K562 (cell line): ENCODE data around the gene CRLF3. TPM values are rescaled to one million over a fixed set of nuclear protein-coding genes. Genes with fewer than 3 reads are reported as not detected.
"Not testable (repeated sequence)": the region's sequence is repeated elsewhere in the genome, so short reads cannot be mapped to it uniquely, and the experiment has no call there.

Source experiments
- ATAC-seq: fragments of 200-7000 bp; cut with Tn5 transposase; 3 replicates; pipeline ENCODE4 v1.9.1; 2020; ENCODE audit warnings: moderate library complexity
- BruUV-seq: library from RNA; stranded (reverse); fragments of 400-500 nt; replicated peaks from 2 replicates; lab custom pipeline; 2021; lab: Mats Ljungman, UMichigan
- CTCF ChIA-PET: fragments of 300-600 bp; formaldehyde crosslinking; extraction: SDS; loops from one replicate; lab custom pipeline; 2021; ENCODE audit warnings: low intra/inter-chr PET ratio; lab: Yijun Ruan, JAX
- POLR2A ChIA-PET: fragments of 300-600, 350-650 bp; sonication (Branson Sonifier 250); formaldehyde crosslinking; extraction: SDS; loops from one replicate; lab custom pipeline; 2021; ENCODE audit warnings: antibody characterized with exemption, inconsistent platforms; lab: Yijun Ruan, JAX
- DNase-seq, 4 experiments: peaks; one replicate each; pipeline versions ENCODE4 v3.0.0 to v3.0.0-alpha.2; 2011 to 2018; ENCODE audit warnings: low spot score in 3 of 4, mixed read lengths in 3 of 4; ENCODE audit errors: extremely low read depth in 1 of 4
- FAIRE-seq: peaks from 2 replicates; lab custom pipeline; 2011; peaks lifted over from hg19 to GRCh38; lab: Jason Lieb, UNC
- H2AFZ ChIP-seq: 2 replicates; pipeline ENCODE4 v1.6.0; 2011; ENCODE audit warnings: low read depth, low read length, control low read depth, inconsistent platforms
- H3K27ac ChIP-seq: fragments of 200-600 bp; 3 replicates; pipeline ENCODE4 v1.8.0; 2011; ENCODE audit warnings: low read depth, mild to moderate bottlenecking, control low read depth, inconsistent platforms, low read length, moderate library complexity, mixed read lengths; ENCODE audit errors: extremely low read depth
- H3K27me3 ChIP-seq, 2 experiments: fragments of 300-600 bp in 1 of 2; 2 replicates in 1 of 2; 3 replicates in 1 of 2; pipeline versions ENCODE4 v1.6.0 to v1.8.0; 2011; ENCODE audit warnings: inconsistent platforms in 2 of 2, low read length in 2 of 2, mild to moderate bottlenecking in 1 of 2, mixed read lengths in 1 of 2, moderate library complexity in 1 of 2; ENCODE audit not compliant: control insufficient read depth in 2 of 2, insufficient read depth in 2 of 2
- H3K36me3 ChIP-seq: fragments of 300-600 bp; 3 replicates; pipeline ENCODE4 v1.8.0; 2011; ENCODE audit warnings: mild to moderate bottlenecking, low read length, inconsistent platforms; ENCODE audit not compliant: control insufficient read depth, insufficient read depth
- H3K4me1 ChIP-seq, 2 experiments: fragments of 200-600 bp in 1 of 2; replicated peaks in 1 of 2; 2 replicates in 1 of 2; 3 replicates in 1 of 2; pipeline versions ENCODE4 v1.5.1 to v1.8.0; 2011; ENCODE audit warnings: inconsistent platforms in 2 of 2, low read length in 2 of 2, mild to moderate bottlenecking in 1 of 2, mixed read lengths in 1 of 2, moderate library complexity in 1 of 2; ENCODE audit not compliant: control insufficient read depth in 2 of 2, insufficient read depth in 2 of 2
- H3K4me2 ChIP-seq: 2 replicates; pipeline ENCODE4 v1.6.1; 2011; ENCODE audit warnings: low read length, control low read depth, inconsistent platforms, mixed read lengths; ENCODE audit not compliant: insufficient read depth
- H3K4me3 ChIP-seq: fragments of 200-600 bp; sonication (generic), shearing (Covaris generic); 2 replicates; pipeline ENCODE4 v1.5.1; 2016; ENCODE audit warnings: control low read depth, inconsistent platforms
- H3K79me2 ChIP-seq: fragments of 200-600 bp; 3 replicates; pipeline ENCODE4 v1.8.0; 2011; ENCODE audit warnings: low read length, inconsistent platforms; ENCODE audit not compliant: control insufficient read depth, insufficient read depth
- H3K9ac ChIP-seq, 2 experiments: 2 replicates each; pipeline versions ENCODE4 v1.6.0 to v1.6.1; 2011; ENCODE audit warnings: low read depth in 2 of 2, low read length in 2 of 2, control low read depth in 1 of 2, inconsistent platforms in 1 of 2, mild to moderate bottlenecking in 1 of 2, mixed read lengths in 1 of 2; ENCODE audit not compliant: insufficient read depth in 1 of 2
- H3K9me1 ChIP-seq: one replicate; pipeline ENCODE4 v1.6.0; 2011; ENCODE audit warnings: inconsistent platforms, mild to moderate bottlenecking, low read length, moderate library complexity; ENCODE audit not compliant: control insufficient read depth, insufficient read depth
- H3K9me3 ChIP-seq: replicated peaks from 2 replicates; pipeline ENCODE4 v1.5.1; 2011; ENCODE audit warnings: low read depth, low read length, inconsistent platforms; ENCODE audit not compliant: control insufficient read depth, insufficient read depth
- H4K20me1 ChIP-seq: replicated peaks from 2 replicates; pipeline ENCODE4 v1.6.1; 2011; ENCODE audit warnings: low read length, inconsistent platforms, mixed read lengths; ENCODE audit not compliant: control insufficient read depth, insufficient read depth
- PML ChIP-seq: IDR thresholded peaks from 2 replicates; pipeline ENCODE4 v1.6.1; 2012; ENCODE audit warnings: low read length, inconsistent platforms
- POLR2A ChIP-seq: fragments of 450-650 bp; conservative IDR thresholded peaks from 2 replicates; pipeline ENCODE4 v1.6.1; 2016
- TAL1 ChIP-seq: fragments of 450-650 bp; IDR thresholded peaks from 2 replicates; pipeline ENCODE4 v1.6.1; 2016; ENCODE audit warnings: mild to moderate bottlenecking
- WHSC1 ChIP-seq: IDR thresholded peaks from one replicate; pipeline ENCODE4 v1.6.1; 2012; ENCODE audit warnings: low read length, control low read depth, inconsistent platforms
- ZNF121 ChIP-seq: sonication (generic); formaldehyde crosslinking; conservative IDR thresholded peaks from 2 replicates; pipeline ENCODE4 v1.8.0; 2022; ENCODE audit warnings: missing genetic modification reagents
- ZNF696 ChIP-seq: fragments of 250-450 bp; sonication (Bioruptor Pico); conservative IDR thresholded peaks from 2 replicates; pipeline ENCODE4 v1.4.0; 2020; ENCODE audit warnings: mild to moderate bottlenecking, moderate library complexity
- ZNF75A ChIP-seq: fragments of 450-650 bp; formaldehyde crosslinking; IDR thresholded peaks from 2 replicates; pipeline ENCODE4 v1.4.0; 2020; ENCODE audit warnings: mild to moderate bottlenecking
- WGBS: fragments of 100-300 bp; shearing (Covaris generic); methylation state at CpG from one replicate; pipeline ENCODE4 v1.1.6; 2016; ENCODE audit warnings: low coverage, mixed read lengths; ENCODE audit not compliant: insufficient coverage; ENCODE audit errors: missing lambda C conversion rate; 5-methylcytosine and 5-hydroxymethylcytosine counted together
- in situ Hi-C: fragments of 300-500 bp; cut with MboI; formaldehyde crosslinking; loops from 4 replicates; pipeline ENCODE4 v1.15.0; 2018; ENCODE audit warnings: inconsistent platforms, mixed read lengths
- intact Hi-C: fragments of 100-400 bp; cut with micrococcal nuclease; formaldehyde crosslinking; loops from 2 replicates; pipeline ENCODE4 v1.14.2; 2022
- polyA plus RNA-seq, 8 experiments: library from polyadenylated mRNA; depleted of rRNA in 4 of 8; stranded (reverse) in 5 of 8; unstranded in 3 of 8; fragments of >200 nt; fragmentation: Nextera tagmentation in 2 of 8; fragmentation: Illumina TruSeq in 1 of 8; extraction: Ambion mirVana in 2 of 8; extraction: Trizol in 1 of 8; gene quantifications; 2 replicates each; pipeline versions ENCODE4 v1.2.1 to v1.2.3, GENCODE V29; 2011 to 2014; ENCODE audit warnings: inconsistent platforms in 1 of 8, missing spikeins in 1 of 8
- total RNA-seq, 7 experiments: library from RNA; depleted of rRNA in 6 of 7; stranded (reverse); fragments of >200 nt in 6 of 7; fragmentation: Illumina TruSeq in 2 of 7; extraction: Trizol in 2 of 7; gene quantifications; 2 replicates each; pipeline versions ENCODE4 v1.2.1 to v1.2.3, GENCODE V29; 2011 to 2021; ENCODE audit warnings: low replicate concordance in 1 of 7

CRLF3 gene
- total and polyA plus RNA-seq, 9 of the 15 experiments (the other 6 are each of a cell fraction or from before 2014, with no cell fraction given): 13.2 to 55.9 (median 29.8) TPM

DNA sequence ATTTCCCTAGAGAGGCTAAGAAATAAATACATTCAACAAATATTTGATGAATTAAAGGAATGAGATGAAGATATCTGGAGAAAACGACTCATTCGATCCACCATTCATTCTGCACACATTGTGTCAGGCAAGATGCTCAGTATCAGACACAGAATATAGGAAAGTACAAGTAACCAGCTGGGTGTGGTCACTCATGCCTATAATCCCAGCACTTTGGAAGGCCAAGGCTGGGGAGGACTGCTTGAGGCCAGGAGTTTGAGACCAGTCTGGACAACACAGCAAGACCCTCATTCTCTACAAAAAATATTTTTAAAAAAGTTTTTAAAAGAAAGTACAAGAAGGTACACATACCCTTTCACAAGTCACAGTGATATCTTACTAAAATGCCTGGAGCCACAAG is 42.3 kb downstream of the CRLF3 start:
- Histone ChIP-seq H3K4me1 (no peaks in the 10 kb centered on the region), H3K9ac (no peak overlapping the region), H3K9me3 (no peaks in the 10 kb centered on the region), H3K36me3 (peaks cover 81% of the 10 kb centered on the region; the same call in 2 of the 3 replicates), H3K4me2 (no peak overlapping the region), H3K79me2 (no peaks in the 10 kb centered on the region), H2AFZ (no peak overlapping the region), H3K4me3 (no peak overlapping the region), H3K9me1 (no peaks in the 10 kb centered on the region), H4K20me1 (no peaks in the 10 kb centered on the region), H3K27me3 (no peaks in the 10 kb centered on the region), H3K27ac (0 out of 3 replicates have a peak overlapping the region, but pooled peaks have one; percentile 19)
- ChIA-PET CTCF (no interaction called here), POLR2A (no interaction called here)
- WGBS: 92% methylated on average over 2 of the region's 2 CpGs
- ATAC-seq: peak; percentile 23; the same call in 1 of the 3 replicates
- in situ Hi-C loops: no loop called here
- DNase-seq: no peak
- TF ChIP-seq POLR2A (peak; percentile 33; the same call in 1 of the 2 replicates), WHSC1 (no peak), ZNF121 (CRISPR knock-in tag) (peak; percentile 59)
- BruUV-seq: no TSS peak
- no peak for FAIRE-seq
- intact Hi-C loops: no loop called here

DNA sequence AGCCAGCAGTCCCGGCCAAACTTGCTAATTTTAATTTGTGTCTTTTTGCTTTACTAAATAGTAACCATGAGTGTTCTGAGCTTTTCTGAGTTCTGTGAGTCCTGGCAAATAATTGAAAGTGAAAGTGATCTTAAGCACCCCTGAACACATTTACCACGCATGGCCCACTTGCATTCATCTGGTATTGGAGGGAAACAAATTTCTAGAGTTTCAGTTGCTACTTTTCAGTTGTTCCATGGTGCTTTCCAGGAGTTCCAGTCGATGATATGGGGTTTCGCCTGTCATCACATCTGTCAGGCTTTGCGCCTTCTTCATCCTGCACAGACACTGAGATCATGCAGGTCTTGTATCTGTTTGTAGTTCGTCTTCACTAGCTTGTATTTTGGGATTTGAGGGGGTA is 44.1 kb downstream of the CRLF3 start:
- intact Hi-C loops: no loop called here
- Histone ChIP-seq H2AFZ (no peak overlapping the region), H3K4me2 (no peak overlapping the region), H3K36me3 (peaks cover 81% of the 10 kb centered on the region; the same call in 2 of the 3 replicates), H3K9ac (no peak overlapping the region), H3K27me3 (no peaks in the 10 kb centered on the region), H4K20me1 (no peaks in the 10 kb centered on the region), H3K4me3 (no peak overlapping the region), H3K27ac (no peak overlapping the region), H3K9me1 (no peaks in the 10 kb centered on the region), H3K79me2 (no peaks in the 10 kb centered on the region), H3K9me3 (no peaks in the 10 kb centered on the region), H3K4me1 (no peaks in the 10 kb centered on the region)
- DNase-seq (no peak), FAIRE-seq (no peak), ATAC-seq (no peak)
- no TSS peak for BruUV-seq
- TF ChIP-seq ZNF75A (no peak), PML (peak; percentile 17; the same call in 1 of the 2 replicates), ZNF696 (CRISPR knock-in tag) (no peak), POLR2A (0 out of 2 replicates have a peak, but pooled peaks have one; percentile 32), TAL1 (no peak)
- CTCF ChIA-PET: no interaction called here
- WGBS: 95% methylated on average over 6 of the region's 6 CpGs
- in situ Hi-C loops: no loop called here
- POLR2A ChIA-PET: interaction anchor here (0.9 to 1.0 kb wide), 2 partner anchors 35 to 38 kb away, joined by 3 to 4 read pairs; no protein-coding TSS in a partner anchor

DNA sequence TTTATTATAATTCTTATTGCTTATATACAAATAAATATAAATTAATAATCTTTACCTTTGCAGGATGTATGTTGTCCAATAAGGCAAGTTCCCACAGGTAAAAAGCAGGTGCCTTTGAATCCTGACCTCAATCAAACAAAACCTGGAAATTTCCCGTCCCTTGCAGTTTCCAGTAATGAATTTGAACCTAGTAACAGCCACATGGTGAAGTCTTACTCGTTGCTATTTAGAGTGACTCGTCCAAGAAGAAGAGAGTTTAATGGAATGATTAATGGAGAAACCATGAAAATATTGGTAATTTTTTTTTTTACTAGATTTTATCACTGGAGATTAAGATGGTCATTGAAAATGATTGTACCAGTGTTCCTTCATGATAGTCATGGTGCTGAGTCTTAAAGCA is 55.7 kb downstream of the CRLF3 start:
- POLR2A ChIA-PET, in situ Hi-C loops, BruUV-seq: not testable (repeated sequence)

More for the DNA sequence above, 55.7 kb downstream of the CRLF3 start:
- ATAC-seq, H2AFZ ChIP-seq, H3K4me1 ChIP-seq, H3K27me3 ChIP-seq, H3K9me3 ChIP-seq, H3K4me3 ChIP-seq, CTCF ChIA-PET, intact Hi-C loops, H3K9ac ChIP-seq, H3K4me2 ChIP-seq, FAIRE-seq, H3K9me1 ChIP-seq, H3K27ac ChIP-seq, H4K20me1 ChIP-seq, H3K79me2 ChIP-seq, DNase-seq: not testable (repeated sequence)
- peaks cover 50% of the 10 kb centered on the region for H3K36me3 ChIP-seq
- 68% methylated on average over 3 of the region's 3 CpGs for WGBS
